GM12865 (cell line): ENCODE data around the gene ZBTB40.
A peak's percentile ranks its signal among the peaks of the same experiment; 100 is the strongest.

Experiments
- DNase-seq: peaks from one replicate; pipeline ENCODE4 v3.0.0; 2010; ENCODE audit warnings: low read depth
- H3K4me3 ChIP-seq: 2 replicates; pipeline ENCODE4 v1.5.1; 2011; ENCODE audit warnings: mild to moderate bottlenecking, low read depth, low read length, control low read depth
- TF ChIP-seq, protein P1 (sequence below): IDR thresholded peaks from 2 replicates; pipeline ENCODE4 v1.5.1; 2011; ENCODE audit warnings: low read length, control low read depth, low read depth, inconsistent platforms; ENCODE audit not compliant: insufficient read depth; ENCODE audit errors: missing control alignments

Gene ZBTB40

GRCh38 chr1:22489823-22490222 is 38.2 kb downstream of the ZBTB40 start:
- no peak for DNase-seq
- TF ChIP-seq, protein P1, sequence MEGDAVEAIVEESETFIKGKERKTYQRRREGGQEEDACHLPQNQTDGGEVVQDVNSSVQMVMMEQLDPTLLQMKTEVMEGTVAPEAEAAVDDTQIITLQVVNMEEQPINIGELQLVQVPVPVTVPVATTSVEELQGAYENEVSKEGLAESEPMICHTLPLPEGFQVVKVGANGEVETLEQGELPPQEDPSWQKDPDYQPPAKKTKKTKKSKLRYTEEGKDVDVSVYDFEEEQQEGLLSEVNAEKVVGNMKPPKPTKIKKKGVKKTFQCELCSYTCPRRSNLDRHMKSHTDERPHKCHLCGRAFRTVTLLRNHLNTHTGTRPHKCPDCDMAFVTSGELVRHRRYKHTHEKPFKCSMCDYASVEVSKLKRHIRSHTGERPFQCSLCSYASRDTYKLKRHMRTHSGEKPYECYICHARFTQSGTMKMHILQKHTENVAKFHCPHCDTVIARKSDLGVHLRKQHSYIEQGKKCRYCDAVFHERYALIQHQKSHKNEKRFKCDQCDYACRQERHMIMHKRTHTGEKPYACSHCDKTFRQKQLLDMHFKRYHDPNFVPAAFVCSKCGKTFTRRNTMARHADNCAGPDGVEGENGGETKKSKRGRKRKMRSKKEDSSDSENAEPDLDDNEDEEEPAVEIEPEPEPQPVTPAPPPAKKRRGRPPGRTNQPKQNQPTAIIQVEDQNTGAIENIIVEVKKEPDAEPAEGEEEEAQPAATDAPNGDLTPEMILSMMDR, result no peak
- no peak overlapping the region for H3K4me3 ChIP-seq

GRCh38 chr1:22490309-22490708 is 38.7 kb downstream of the ZBTB40 start:
- DNase-seq, result no peak
- TF ChIP-seq, protein P1, result no peak

GRCh38 chr1:22491995-22492715 is 40.5 kb downstream of the ZBTB40 start:
- TF ChIP-seq, protein P1, result no peak
- H3K4me3 ChIP-seq, result no peak overlapping the region
- no peak for DNase-seq

More at GRCh38 chr1:22490309-22490708, 38.7 kb downstream of the ZBTB40 start:
- H3K4me3 ChIP-seq, result no peak overlapping the region

DNA sequence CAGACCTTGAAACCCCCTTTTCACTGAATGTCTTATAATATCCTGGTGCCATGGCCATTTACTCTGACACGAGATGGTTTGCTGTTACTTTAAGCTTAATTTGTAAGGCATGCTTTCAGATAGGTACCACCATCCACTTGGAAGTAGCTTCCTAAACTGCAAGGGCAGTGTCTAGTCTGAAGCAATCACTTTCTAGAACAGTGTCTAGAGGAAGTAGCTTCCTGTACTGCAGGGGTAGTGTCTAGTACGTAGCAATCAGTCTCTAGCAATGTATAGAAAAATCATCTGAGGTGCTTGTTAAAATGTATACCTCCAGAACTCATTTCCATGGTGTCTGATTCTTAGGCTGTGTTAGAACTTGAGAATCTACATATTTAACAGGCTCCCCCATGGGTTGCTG is 42.5 kb downstream of the ZBTB40 start:
- no peak overlapping the region for H3K4me3 ChIP-seq
- DNase-seq, result no peak

GRCh38 chr1:22494943-22495579 is 43.4 kb downstream of the ZBTB40 start:
- TF ChIP-seq, protein P1, result no peak
- no peak overlapping the region for H3K4me3 ChIP-seq
- peak; percentile 30 for DNase-seq

More for the DNA sequence above, 42.5 kb downstream of the ZBTB40 start:
- TF ChIP-seq, protein P1, result no peak

- no peak overlapping the region for H3K4me3 ChIP-seq
- DNase-seq, result peak; percentile 21
- TF ChIP-seq, protein P1, result no peak
These were observed 45.0 kb downstream of the ZBTB40 start for GRCh38 chr1:22496536-22497160.
